ENCODE data around the gene SMCO2.

Gene SMCO2

GRCh38 chr12:27463511-27464219 is 17.1 kb downstream of the SMCO2 start:
- DNase-seq (ENCODE audit: low spot score in 2 of 2): no peak
- Histone ChIP-seq H3K9me3 (no peaks in the 10 kb centered on the region), H3K4me1 (peaks cover 17% of the 10 kb centered on the region), H3K36me3 (replicated peaks) (no peaks in the 10 kb centered on the region), H3K27me3 (ENCODE audit: low read depth) (no peaks in the 10 kb centered on the region), H3K4me3 (no peak overlapping the region)
- in situ Hi-C loops (cut with MboI; ENCODE audit: low sequenced_read_pairs): no loop called here

GRCh38 chr12:27464220-27464554 is 17.7 kb downstream of the SMCO2 start:
- DNase-seq (ENCODE audit: low spot score in 2 of 2): no peak
- H3K4me3 ChIP-seq: no peak overlapping the region
- peaks cover 19% of the 10 kb centered on the region for H3K4me1 ChIP-seq
- H3K36me3 ChIP-seq (replicated peaks): no peaks in the 10 kb centered on the region
- in situ Hi-C loops (cut with MboI; ENCODE audit: low sequenced_read_pairs): no loop called here
- no peaks in the 10 kb centered on the region for H3K27me3 ChIP-seq (ENCODE audit: low read depth)
- H3K9me3 ChIP-seq: no peaks in the 10 kb centered on the region

- Histone ChIP-seq H3K36me3 (replicated peaks) (no peaks in the 10 kb centered on the region), H3K4me1 (peaks cover 6% of the 10 kb centered on the region), H3K27me3 (ENCODE audit: low read depth) (no peaks in the 10 kb centered on the region), H3K4me3 (no peak overlapping the region), H3K9me3 (no peaks in the 10 kb centered on the region)
- in situ Hi-C loops (cut with MboI; ENCODE audit: low sequenced_read_pairs): no loop called here
- DNase-seq (ENCODE audit: low spot score in 2 of 2): no peak
Observed at GRCh38 chr12:27467641-27468040, 21.1 kb downstream of the SMCO2 start.

- no peaks in the 10 kb centered on the region for H3K36me3 ChIP-seq (replicated peaks)
- H3K4me1 ChIP-seq: peaks cover 2% of the 10 kb centered on the region; the same call in 1 of the 2 replicates
- H3K4me3 ChIP-seq: no peak overlapping the region
- H3K9me3 ChIP-seq: no peaks in the 10 kb centered on the region
- H3K27me3 ChIP-seq (ENCODE audit: low read depth): no peaks in the 10 kb centered on the region
- no peak for DNase-seq (ENCODE audit: low spot score in 2 of 2)
- in situ Hi-C loops (cut with MboI; ENCODE audit: low sequenced_read_pairs): no loop called here
Observed at GRCh38 chr12:27468241-27468640, 21.7 kb downstream of the SMCO2 start.

- no peak overlapping the region for H3K4me3 ChIP-seq
- H3K9me3 ChIP-seq: no peaks in the 10 kb centered on the region
- in situ Hi-C loops (cut with MboI; ENCODE audit: low sequenced_read_pairs): no loop called here
- H3K4me1 ChIP-seq: peaks cover 2% of the 10 kb centered on the region; the same call in 1 of the 2 replicates
- no peaks in the 10 kb centered on the region for H3K36me3 ChIP-seq (replicated peaks)
- H3K27me3 ChIP-seq (ENCODE audit: low read depth): no peaks in the 10 kb centered on the region
- no peak for DNase-seq (ENCODE audit: low spot score in 2 of 2)
Observed at GRCh38 chr12:27469176-27469736, 22.7 kb downstream of the SMCO2 start.

GRCh38 chr12:27472604-27473003 is 26.1 kb downstream of the SMCO2 start:
- peaks cover 2% of the 10 kb centered on the region; the same call in 1 of the 2 replicates for H3K4me1 ChIP-seq
- H3K4me3 ChIP-seq: no peak overlapping the region
- no peak for DNase-seq (ENCODE audit: low spot score in 2 of 2)
- H3K27me3 ChIP-seq (ENCODE audit: low read depth): no peaks in the 10 kb centered on the region
- in situ Hi-C loops (cut with MboI; ENCODE audit: low sequenced_read_pairs): no loop called here
- no peaks in the 10 kb centered on the region for H3K9me3 ChIP-seq
- no peaks in the 10 kb centered on the region for H3K36me3 ChIP-seq (replicated peaks)

GRCh38 chr12:27474344-27474743 is 27.8 kb downstream of the SMCO2 start:
- DNase-seq (ENCODE audit: low spot score in 2 of 2): no peak
- H3K36me3 ChIP-seq (replicated peaks): no peaks in the 10 kb centered on the region
- no peaks in the 10 kb centered on the region for H3K4me1 ChIP-seq
- in situ Hi-C loops (cut with MboI; ENCODE audit: low sequenced_read_pairs): no loop called here
- H3K4me3 ChIP-seq: no peak overlapping the region
- H3K9me3 ChIP-seq: no peaks in the 10 kb centered on the region
- H3K27me3 ChIP-seq (ENCODE audit: low read depth): no peaks in the 10 kb centered on the region

- H3K27me3 ChIP-seq (ENCODE audit: low read depth): no peaks in the 10 kb centered on the region
- H3K36me3 ChIP-seq (replicated peaks): no peaks in the 10 kb centered on the region
- no peak for DNase-seq (ENCODE audit: low spot score in 2 of 2)
- no peak overlapping the region for H3K4me3 ChIP-seq
- H3K4me1 ChIP-seq: no peaks in the 10 kb centered on the region
- no peaks in the 10 kb centered on the region for H3K9me3 ChIP-seq
- in situ Hi-C loops (cut with MboI; ENCODE audit: low sequenced_read_pairs): no loop called here
Observed at GRCh38 chr12:27477049-27477448, 30.5 kb downstream of the SMCO2 start.

- in situ Hi-C loops (cut with MboI; ENCODE audit: low sequenced_read_pairs): no loop called here
Observed at GRCh38 chr12:27478949-27479348, 32.4 kb downstream of the SMCO2 start.

GRCh38 chr12:27480016-27480415 is 33.5 kb downstream of the SMCO2 start:
- no peak for DNase-seq (ENCODE audit: low spot score in 2 of 2)
- in situ Hi-C loops (cut with MboI; ENCODE audit: low sequenced_read_pairs): no loop called here
- Histone ChIP-seq H3K27me3 (ENCODE audit: low read depth) (no peaks in the 10 kb centered on the region), H3K4me3 (no peak overlapping the region), H3K36me3 (replicated peaks) (no peaks in the 10 kb centered on the region), H3K4me1 (no peaks in the 10 kb centered on the region), H3K9me3 (no peaks in the 10 kb centered on the region)

More at GRCh38 chr12:27478949-27479348, 32.4 kb downstream of the SMCO2 start:
- no peaks in the 10 kb centered on the region for H3K4me1 ChIP-seq
- no peak overlapping the region for H3K4me3 ChIP-seq
- no peaks in the 10 kb centered on the region for H3K9me3 ChIP-seq
- no peaks in the 10 kb centered on the region for H3K27me3 ChIP-seq (ENCODE audit: low read depth)
- no peak for DNase-seq (ENCODE audit: low spot score in 2 of 2)
- H3K36me3 ChIP-seq (replicated peaks): no peaks in the 10 kb centered on the region

- H3K9me3 ChIP-seq: no peaks in the 10 kb centered on the region
- in situ Hi-C loops (cut with MboI; ENCODE audit: low sequenced_read_pairs): no loop called here
- no peak for DNase-seq (ENCODE audit: low spot score in 2 of 2)
Observed at GRCh38 chr12:27486961-27487360, 40.4 kb downstream of the SMCO2 start.

GRCh38 chr12:27488479-27488878 is 41.9 kb downstream of the SMCO2 start:
- in situ Hi-C loops (cut with MboI; ENCODE audit: low sequenced_read_pairs): no loop called here
- Histone ChIP-seq H3K36me3 (replicated peaks) (no peaks in the 10 kb centered on the region), H3K9me3 (no peaks in the 10 kb centered on the region), H3K4me1 (no peaks in the 10 kb centered on the region), H3K27me3 (ENCODE audit: low read depth) (no peaks in the 10 kb centered on the region), H3K4me3 (no peak overlapping the region)
- no peak for DNase-seq (ENCODE audit: low spot score in 2 of 2)

More at GRCh38 chr12:27486961-27487360, 40.4 kb downstream of the SMCO2 start:
- no peaks in the 10 kb centered on the region for H3K4me1 ChIP-seq
- no peaks in the 10 kb centered on the region for H3K27me3 ChIP-seq (ENCODE audit: low read depth)
- H3K4me3 ChIP-seq: no peak overlapping the region
- no peaks in the 10 kb centered on the region for H3K36me3 ChIP-seq (replicated peaks)

GRCh38 chr12:27491226-27491625 is 44.7 kb downstream of the SMCO2 start:
- no peak for DNase-seq (ENCODE audit: low spot score in 2 of 2)
- Histone ChIP-seq H3K36me3 (replicated peaks) (no peaks in the 10 kb centered on the region), H3K27me3 (ENCODE audit: low read depth) (no peaks in the 10 kb centered on the region), H3K4me3 (no peak overlapping the region), H3K9me3 (no peaks in the 10 kb centered on the region), H3K4me1 (no peaks in the 10 kb centered on the region)
- in situ Hi-C loops (cut with MboI; ENCODE audit: low sequenced_read_pairs): no loop called here

- H3K4me3 ChIP-seq: no peak overlapping the region
Observed at GRCh38 chr12:27493260-27493940, 46.9 kb downstream of the SMCO2 start.

More at GRCh38 chr12:27493260-27493940, 46.9 kb downstream of the SMCO2 start:
- Histone ChIP-seq H3K9me3 (no peaks in the 10 kb centered on the region), H3K27me3 (ENCODE audit: low read depth) (no peaks in the 10 kb centered on the region), H3K36me3 (replicated peaks) (no peaks in the 10 kb centered on the region), H3K4me1 (no peaks in the 10 kb centered on the region)
- in situ Hi-C loops (cut with MboI; ENCODE audit: low sequenced_read_pairs): no loop called here
- DNase-seq (ENCODE audit: low spot score in 2 of 2): no peak

Data from HAP-1 (cell line).